HG03520 (cell line): Measurements from ENCODE around the gene VASP.

Experiments used
- ATAC-seq: cut with Tn5 transposase; IDR thresholded peaks from one replicate; pipeline ENCODE4 v1.9.1; 2021; ENCODE audit warnings: mild to moderate bottlenecking, moderate library complexity; ENCODE audit not compliant: unreplicated experiment

Gene VASP

DNA sequence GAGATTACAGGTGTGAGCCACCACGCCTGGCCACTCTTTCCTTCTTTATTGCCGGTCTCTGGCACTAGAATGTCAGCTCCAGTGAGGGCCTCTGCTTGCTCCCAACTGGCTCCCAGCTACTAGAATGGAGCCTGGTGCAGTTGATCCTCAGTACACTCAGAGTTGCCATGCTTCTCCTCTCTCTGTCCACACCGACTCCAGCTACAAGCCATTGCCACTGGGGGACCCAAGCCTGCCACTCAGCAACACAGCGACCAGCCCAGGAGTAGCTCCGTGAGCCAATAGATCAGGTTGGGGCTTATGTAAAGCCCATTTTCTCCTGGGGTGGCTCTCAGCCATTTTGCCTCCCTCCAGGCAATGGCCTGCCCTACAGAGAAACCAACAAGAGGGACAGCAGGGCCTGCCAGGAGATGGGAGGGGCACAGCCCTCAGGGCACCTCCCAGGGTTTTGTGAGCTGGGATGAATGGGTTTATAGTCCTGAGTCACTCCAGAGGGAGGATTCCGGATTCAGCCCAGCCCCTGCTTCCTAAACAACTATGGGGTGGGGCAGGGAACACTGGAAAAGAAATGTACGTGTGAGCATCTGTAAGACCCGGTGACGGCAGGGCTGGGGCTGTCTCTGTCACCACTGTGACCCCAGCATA is 40.8 kb downstream of the VASP start:
- no peak for ATAC-seq

DNA sequence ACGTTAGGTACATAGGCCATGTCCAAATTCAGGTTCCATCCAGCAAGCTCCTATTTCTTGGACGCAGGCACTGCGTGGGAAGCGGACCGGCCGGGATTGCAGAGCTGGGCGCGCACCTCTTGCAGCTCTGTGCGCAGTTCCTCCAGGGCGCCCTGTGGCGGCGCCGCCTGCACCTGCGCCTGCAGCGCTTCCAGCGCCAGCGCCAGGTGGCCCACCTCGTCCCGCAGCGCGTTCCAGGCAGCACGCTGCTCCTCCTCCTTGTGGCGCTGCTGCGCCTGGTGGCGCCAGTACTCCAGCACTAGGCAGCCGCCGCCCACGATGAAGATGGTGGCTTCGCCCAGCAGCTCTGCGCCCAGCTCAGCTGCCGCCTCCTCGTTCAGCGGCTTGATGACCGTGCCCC is 46.2 kb downstream of the VASP start:
- no peak for ATAC-seq

DNA sequence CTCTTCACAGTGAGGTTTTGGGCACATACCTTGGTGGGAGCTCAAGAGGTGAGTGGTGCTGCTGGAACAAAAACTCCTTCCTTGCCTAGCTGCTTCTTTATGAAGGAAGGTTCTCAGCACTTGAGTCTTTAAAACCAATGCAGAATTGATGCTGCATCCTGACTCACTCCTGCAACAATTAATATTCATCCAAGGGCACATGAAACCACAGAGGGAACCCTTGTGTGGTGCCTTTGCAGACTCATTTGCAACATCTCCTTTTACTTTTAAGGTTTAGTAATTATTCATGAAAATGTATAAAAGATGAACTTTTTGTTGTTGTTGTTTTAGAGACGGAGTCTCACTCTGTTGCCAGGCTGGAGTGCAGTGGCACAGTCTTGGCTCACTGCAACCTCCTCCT is 47.2 kb downstream of the VASP start:
- ATAC-seq: no peak

DNA sequence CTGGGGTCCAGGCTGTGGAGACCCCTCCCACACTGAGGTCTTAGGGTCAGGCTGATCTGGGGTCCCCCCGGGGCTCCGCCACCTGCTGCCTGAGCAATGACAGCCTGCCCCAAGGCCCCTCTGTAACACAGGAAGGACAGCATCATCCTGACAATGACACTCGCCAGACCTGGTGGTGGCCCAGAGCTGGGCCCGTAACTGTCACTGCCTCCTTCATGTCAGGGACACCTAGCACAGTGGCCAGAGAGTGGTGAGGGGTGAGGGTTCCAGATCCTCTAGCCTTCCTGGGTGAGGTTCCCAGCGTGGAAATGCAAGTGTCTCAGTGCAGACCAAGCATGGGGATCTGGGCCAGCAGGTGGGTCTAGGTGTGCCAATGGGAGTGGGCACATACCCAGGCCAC is 49.6 kb downstream of the VASP start:
- ATAC-seq: no peak

DNA sequence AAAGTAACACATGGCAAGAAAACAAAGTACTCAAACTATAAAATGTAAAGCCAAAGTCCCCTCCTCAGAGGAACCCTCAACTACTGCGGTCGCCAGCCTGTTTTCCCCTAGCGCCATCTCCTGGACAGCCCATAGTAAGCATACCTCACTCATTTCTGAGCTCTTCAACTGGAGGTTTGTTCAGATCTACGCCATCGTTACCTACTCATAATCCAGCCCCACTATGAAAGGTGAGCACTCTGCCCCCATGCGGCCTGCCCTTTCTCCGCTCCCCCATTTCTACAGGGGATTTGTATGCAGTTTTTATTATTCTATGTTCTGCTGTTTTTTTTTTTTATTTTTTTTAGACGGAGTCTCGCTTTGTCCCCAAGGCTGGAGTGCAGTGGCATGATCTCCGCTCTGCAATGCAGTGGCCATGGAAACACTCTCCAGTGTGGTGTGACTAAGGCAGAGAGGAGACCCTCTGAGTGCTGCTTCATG is 51.2 kb downstream of the VASP start:
- no peak for ATAC-seq

DNA sequence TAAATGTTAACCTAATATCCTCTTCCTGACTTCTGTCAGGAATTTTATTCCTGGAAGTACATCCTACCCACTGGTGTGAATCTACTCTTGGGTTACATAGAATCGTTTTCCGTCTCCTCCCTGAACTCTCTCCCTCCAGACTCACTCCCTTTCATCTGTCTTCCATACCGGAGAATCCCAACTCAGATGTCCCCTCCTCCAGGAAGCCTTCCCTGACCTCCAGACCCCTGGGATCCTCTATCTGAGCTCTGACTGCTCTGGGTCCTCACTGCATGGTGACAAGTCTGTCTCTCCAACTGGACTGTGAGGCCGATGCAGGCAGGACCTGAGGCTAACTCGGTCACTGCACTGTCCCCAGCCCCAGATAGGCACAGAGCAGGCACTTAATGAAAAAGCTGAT is 52.8 kb downstream of the VASP start:
- ATAC-seq: no peak

DNA sequence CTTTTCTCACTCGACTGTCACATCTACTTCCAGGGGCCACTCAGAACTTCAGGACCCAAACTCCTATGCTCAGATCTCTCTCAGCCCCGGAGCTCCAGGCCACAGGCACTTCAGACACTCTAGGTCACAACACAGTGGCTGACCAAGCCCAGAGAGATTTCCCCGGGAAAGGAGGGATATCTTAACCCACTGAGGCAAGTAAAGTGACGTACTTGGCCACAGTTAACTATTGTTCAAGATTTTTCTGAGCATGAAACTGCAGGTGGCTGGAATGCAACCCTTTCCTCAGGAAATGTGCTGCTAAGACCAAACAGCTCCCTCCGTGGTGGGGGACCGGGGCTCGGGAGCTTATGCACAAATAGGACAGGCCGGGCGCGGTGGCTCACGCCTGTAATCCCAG is 53.4 kb downstream of the VASP start:
- ATAC-seq: no peak

DNA sequence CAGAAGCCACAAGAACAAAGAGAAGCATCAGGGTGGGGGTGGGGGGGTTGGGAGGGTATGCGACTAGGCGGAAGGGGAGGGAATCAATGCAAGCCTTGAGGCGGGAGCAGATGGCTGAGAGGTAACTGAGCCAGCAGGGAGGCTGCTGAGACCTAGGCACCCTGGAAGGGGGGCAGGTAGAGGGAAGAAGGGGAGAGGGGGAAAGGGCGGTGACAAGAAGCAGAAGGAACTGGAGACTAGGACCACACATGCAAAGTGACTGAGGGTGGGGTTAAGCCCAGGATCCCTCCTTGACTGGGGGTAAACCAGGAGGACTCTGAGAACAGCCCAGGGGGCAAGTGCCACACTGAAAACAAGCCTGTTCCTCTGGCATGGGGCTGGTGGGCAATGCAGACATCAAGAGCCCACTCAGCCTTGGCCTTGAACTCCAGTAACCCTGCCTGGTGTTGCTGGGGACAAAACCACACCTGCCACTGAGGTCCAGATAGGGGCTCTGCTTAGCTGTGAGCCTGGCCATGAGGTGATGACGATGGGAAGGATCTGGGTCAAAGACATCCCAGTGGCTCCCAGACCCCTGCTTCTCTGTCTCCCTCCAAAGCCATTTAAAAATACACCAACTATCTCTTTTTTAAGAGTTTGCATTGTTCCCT is 57.0 kb downstream of the VASP start:
- no peak for ATAC-seq

DNA sequence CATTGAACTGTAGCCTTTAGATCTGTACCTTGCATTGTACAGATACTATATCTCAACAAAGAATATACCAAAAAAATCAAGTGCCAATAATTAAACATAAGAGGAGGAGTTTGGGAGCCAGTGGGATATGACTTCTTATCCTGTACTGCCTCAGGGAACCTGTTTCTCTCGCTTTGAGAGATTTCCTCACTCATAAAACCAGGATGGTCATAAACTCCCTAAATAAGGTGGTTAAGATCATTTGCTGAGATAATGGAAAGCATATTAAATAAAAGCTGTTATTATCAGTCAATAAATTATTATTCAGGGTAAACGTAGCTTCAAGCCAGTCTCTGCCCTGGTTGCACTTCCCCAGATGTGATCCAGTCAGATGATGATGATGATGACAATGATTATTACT is 60.3 kb downstream of the VASP start:
- ATAC-seq: no peak

DNA sequence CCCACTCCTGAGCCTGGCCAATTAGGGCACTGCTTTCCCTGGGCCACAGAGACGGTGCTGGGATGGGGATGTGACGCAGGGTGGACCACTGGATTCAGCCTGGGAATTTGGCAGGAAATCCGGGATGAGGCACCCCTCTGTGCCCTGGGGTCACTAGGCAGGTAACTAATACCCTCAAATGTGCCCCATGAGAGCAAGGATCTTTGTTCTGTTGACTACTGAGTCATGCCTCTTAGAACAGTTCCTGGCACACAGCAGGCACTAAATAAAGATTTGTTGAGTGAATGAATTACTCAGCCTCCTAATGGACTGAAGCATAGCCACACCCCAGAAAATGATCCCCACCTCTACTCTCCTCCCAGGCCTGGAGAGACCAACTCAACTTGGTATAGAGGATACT is 61.5 kb downstream of the VASP start:
- no peak for ATAC-seq

DNA sequence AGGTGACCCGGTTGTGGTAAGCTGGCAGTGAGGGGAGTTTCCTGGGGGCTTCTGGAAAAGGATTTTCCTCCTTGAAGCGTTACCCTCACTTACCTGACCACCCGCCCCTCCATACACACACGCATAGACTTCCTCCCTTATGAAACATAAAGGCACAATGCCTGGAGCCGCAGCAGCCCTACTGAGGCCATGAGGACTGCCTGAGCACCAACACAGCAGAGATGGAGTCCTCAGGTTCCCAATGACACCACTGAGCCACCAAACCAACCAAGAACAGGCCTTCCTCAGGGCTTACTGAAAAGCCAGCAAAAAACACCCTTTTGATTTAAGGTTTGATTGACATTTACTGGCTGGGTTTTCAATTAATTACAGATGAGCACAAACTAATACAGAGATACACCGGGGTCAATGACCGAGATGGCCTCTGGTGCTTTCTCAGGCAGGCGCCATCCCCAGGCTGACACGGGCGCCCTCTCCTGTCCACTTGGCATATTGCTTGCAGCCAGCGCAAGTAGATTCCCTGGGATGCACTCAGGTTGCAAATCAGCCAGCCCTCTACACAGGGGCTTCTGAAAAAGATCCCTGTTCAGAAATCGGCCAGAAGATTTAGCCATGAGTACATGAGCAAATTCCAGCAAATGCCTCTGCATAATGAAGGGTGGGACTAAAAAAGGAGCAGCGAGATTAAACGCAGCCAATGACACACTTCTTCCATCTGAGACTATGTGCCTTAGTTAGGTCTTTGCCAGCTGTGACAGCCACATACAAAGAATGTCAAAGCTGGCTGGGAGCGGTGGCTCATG is 62.5 kb downstream of the VASP start:
- ATAC-seq: no peak

DNA sequence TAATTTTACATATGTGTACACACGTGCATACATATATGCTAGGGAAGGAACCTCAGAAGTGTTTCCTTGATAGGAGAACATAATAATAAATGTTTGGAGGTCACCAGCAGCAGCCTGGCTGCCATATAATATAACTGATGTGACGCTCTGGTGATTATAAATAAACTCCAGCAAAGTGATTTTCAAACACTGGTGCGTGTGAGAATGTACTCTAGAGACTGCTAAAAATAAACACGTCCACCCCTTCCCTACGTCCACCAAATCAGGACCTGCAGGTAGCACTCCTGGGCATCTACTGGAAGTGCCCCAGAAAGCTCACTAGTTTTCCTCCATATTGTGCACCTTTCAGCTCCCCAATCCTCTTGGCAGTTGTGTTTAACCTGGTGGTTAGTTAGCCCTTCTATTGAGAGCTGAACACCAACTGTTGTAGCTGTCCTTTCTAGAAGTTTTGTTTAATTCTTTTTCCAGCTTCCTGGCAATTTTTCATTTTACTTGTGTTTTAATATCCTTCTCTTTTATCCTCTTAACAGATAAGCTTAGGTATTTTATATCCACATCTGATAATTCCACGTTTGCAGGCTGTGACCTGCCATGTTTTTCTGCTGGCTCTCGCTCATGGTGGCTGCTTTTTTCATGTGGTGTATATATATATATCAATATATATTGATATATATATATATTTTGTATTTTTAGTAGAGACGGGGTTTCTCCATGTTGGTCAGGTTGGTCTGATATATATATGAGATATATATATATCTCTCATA is 64.4 kb downstream of the VASP start:
- ATAC-seq: no peak

DNA sequence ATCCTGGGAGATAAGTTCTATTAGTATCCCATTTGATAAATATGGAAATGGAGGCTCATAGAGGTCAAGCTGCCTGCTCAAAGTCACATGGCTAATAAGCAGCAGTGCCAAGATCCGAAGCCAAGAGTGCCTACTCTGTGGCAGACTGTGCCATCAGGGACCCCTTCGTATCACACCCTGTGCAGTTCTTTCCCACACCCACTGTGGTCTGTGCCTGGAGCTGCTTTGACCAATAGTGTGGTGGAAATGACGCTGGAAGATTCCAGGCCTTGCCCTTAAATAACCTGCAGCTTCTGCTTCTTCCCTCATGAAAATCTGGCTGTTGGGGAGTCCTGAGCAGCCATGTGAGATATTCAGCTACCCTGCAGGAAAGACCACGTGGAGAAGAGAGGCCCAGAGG is 67.2 kb downstream of the VASP start:
- no peak for ATAC-seq

DNA sequence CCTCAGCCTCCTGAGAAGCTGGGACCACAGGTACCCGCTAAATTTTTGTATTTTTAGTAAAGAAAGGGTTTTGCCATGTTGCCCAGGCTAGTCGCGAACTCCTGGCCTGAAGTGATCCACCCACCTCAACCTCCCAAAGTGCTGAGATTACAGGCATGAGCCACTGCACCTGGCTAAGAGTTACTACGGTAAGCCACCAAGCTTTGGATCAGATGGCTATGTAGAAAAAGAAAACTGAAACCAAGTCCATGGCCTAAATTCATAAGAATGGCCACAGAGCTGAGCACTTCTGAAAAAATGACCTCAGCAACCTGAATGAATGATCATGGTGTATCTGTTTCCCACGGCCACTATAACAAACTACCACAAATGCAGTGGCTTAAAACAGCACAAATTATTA is 67.9 kb downstream of the VASP start:
- ATAC-seq: no peak
